HG03565 (cell line): ENCODE measurements around the gene KIAA0232.
"Not testable (repeated sequence)": the region's sequence is repeated elsewhere in the genome, so short reads cannot be mapped to it uniquely, and the experiment has no call there.

Source experiments
- ATAC-seq: cut with Tn5 transposase; IDR thresholded peaks from one replicate; pipeline ENCODE4 v1.9.1; 2021; ENCODE audit warnings: mild to moderate bottlenecking, moderate library complexity; ENCODE audit not compliant: unreplicated experiment

KIAA0232 gene

DNA sequence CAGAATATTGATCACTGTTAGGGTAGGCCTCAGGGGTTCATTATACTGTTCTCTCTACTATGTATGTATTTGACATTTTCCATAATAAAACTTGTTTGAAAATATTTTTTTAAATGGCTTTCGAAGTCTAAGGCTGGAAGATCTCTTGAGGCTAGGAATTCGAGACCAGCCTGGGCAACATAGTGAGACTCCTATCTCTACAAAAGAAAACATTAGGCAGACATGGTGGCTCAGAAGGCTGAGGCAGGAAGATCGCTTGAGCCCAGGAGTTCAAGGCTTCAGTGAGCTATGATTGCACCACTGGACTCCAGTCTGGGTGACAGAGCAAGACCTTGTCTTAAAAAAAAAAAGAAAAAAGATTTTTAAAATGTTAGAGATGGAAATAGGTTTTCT, 111.6 kb downstream of the KIAA0232 start:
- ATAC-seq: no peak

- no peak for ATAC-seq
Observed at GRCh38 chr4:6894528-6895498, 112.3 kb downstream of the KIAA0232 start.

- no peak for ATAC-seq
Observed at GRCh38 chr4:6896035-6896434, 113.5 kb downstream of the KIAA0232 start.

DNA sequence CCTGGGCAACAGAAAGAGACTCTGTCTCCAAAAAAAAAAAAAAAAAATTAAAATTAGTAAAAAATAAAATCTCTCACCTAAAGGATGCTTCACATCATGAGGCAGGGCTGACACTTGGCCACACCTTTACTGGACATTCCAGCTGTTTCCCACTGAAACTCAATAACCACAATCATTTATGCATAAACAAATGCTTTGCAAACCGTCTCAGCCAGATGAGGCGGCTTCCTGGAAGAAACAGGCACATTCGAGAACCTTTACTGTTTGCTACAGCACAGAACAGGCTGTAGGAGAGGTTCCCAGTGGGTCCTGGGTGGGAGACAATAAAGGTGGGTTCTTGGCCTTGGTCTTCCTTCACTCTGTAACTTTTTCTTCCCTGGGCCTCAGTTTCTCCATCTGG, 116.2 kb downstream of the KIAA0232 start:
- ATAC-seq: no peak

GRCh38 chr4:6900181-6900812, 117.8 kb downstream of the KIAA0232 start:
- ATAC-seq: no peak

DNA sequence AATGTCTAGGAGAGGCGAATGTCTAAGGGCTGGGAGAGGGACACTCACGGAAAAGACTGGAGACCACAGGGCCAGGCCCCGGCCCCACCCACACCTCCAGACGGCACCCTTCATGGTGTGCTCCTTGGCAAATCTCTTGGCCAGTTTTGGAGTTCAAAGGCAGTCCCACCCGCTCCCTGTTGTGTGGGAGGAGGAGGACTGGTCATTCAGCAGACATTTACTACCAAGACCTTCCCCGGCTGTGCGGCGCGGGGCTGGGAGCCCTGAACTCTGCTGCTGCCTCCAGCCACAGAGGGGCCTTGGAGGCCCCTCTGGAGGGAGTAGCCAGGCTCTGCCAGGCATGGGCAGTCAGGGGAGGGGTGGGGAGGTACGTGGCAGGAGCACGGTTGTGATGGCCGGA, 118.4 kb downstream of the KIAA0232 start:
- no peak for ATAC-seq

DNA sequence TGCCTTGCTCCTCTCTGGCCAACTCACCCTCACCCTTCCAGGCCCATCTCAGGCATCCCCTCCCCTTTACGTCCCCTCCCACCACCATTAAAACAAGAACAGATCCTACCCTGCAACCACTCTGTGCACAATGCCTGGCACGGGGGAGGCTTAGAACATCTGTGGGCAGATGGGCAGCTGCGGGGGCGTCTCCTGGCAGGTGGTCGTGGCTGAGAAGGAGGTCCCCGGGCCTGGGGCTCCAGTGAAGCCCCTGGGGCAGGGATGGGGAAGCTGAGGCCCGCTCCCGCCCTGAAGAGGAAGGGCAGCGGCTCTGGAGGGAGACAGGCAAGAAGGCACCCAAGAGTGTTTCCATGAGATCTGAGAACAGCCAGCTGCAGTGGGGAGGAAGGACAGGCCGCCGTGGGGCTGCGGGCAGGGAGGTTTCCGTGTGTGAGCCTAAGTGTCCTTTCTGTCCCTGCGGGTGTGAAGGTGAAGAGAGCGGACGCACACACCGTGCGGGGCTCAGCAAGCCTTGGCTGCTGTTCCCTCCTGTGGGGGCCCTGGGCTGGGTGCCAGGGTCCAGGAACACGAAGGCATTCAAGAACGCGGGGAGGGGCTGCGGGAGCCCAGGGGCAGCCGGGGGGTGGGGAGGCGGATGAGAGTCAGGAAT, 119.3 kb downstream of the KIAA0232 start:
- no peak for ATAC-seq

DNA sequence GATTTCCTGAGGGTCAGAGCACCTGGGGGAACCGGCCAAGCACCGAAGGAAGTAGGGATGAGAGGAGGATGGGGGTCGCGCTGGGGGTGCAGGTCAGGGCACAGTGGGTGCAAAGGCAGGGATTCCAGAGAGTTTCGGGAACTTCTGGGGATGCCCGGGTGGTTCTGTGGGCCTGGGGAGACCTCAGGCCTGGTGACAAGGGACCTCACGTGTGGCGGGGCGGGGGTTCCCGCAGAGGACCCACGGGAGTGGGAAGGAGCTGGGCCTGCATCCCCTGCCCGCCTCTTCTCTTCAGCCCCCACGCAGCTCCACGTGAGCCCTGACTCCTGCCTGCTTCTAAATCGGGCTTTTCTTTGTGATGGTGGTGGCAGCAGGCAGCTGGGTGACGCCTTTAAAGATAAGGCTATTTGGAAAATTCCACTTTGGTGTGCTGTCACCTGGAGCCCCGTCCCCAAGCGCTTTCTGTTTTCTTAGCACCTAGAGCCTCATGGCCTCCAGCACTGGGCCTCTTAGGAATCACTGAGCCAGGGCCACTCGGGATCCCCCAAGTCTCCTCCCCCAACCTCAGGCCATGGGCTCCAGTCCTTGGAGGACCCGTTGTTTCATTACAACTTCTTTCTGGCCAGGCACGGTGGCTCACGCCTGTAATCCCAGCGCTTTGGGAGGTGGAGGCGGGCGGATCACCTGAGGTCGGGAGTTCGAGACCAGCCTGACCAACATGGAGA, 120.0 kb downstream of the KIAA0232 start:
- ATAC-seq: no peak

DNA sequence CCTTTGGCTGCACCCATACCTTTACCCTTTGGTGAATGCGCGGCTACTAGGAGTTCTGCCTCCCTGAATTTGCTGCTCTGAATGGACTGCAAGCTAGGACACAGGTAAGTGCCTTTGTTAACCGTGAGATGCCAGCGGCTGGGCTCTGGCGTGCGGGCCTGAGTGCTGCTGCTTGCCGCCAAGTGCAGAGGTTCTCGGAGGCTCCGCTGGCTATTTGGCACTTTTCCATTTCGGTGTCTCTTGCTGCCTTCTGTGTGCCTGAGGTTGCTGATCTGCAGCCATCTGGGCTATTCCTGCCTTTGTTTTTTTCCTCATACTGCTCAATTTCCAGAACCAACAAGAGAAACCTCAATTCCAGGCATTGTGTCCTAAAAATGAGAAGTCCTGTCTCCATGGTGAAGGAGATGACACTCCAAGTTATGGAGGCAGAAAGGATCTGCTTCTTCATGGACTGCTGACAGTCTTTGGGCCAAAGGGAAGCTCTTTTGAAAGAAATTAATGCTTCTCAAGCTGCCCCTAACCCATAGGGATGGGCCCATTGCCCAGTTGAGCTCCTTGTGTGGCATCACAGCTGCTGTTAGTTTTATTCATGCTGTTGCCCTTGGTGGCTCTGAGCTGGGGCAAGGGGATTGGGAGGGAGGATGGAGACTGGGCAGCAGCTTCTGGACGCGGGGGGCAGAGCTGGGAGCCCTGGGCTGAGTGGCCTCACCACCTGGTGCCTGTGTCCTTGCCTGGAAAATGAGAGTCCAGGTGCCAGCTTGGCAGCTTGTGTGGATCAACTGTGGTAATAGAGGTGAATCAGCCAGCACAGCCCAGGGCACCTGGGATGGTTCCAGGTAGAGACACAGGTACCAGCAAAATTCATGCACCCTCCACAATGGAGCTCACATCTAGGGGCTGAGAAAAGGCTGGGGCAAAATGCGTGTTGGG, 123.3 kb downstream of the KIAA0232 start:
- ATAC-seq: no peak

DNA sequence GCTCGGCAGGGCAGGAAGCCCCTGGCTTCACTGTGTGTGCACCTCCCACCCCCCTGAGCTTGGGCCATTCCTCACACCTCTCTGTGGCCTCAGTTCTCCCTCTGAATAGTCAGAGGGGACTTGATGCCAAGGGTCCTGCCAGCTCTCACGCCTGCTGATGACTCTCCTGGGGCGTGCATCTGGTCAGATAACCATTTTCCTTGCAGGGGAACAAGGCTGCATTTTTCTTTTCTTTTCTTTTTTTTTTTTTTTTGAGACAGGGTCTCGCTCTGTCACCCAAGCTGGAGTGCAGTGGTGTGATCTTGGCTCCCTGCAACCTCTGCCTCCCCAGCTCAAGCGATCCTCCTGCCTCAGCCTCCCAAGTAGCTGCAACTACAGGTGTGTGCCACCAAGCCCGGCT, 124.0 kb downstream of the KIAA0232 start:
- ATAC-seq: not testable (repeated sequence)

DNA sequence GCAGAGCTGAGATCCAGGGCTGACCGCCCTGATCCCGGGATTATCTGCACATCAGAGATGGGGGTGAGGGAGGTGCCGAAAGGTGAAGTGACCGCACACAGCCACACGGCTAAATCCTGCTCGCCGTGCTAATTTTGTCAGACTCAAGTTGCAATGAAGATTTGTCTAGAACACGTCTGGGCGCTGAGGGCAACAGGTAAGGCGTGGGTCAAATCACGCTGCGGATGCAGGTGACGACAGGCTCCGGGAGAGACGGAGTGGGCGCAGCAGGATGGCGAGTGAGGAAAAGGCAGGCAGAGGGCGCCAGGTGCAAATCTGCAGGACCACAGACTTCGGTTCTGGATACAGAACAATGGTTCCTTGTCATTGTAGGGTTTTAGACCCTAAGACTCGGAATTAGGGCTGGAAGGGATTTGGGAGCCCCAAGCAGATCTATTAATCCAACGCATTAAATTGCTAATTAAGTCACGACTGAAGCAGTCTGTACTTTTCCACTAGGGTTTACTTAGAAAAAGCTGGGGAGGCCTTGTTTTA, 125.2 kb downstream of the KIAA0232 start:
- no peak for ATAC-seq

- ATAC-seq: no peak
Observed at GRCh38 chr4:6908432-6909112, 126.0 kb downstream of the KIAA0232 start.

GRCh38 chr4:6909113-6909969, 126.8 kb downstream of the KIAA0232 start, which contains the start of gene TBC1D14:
Gene TBC1D14 (plus strand): TSS chr4:6909826. CDS start chr4:6923390, 13,564 bp downstream.
- peak; percentile 73 for ATAC-seq

- peak; percentile 21 for ATAC-seq
Observed at GRCh38 chr4:6909970-6910339, 127.4 kb downstream of the KIAA0232 start.

DNA sequence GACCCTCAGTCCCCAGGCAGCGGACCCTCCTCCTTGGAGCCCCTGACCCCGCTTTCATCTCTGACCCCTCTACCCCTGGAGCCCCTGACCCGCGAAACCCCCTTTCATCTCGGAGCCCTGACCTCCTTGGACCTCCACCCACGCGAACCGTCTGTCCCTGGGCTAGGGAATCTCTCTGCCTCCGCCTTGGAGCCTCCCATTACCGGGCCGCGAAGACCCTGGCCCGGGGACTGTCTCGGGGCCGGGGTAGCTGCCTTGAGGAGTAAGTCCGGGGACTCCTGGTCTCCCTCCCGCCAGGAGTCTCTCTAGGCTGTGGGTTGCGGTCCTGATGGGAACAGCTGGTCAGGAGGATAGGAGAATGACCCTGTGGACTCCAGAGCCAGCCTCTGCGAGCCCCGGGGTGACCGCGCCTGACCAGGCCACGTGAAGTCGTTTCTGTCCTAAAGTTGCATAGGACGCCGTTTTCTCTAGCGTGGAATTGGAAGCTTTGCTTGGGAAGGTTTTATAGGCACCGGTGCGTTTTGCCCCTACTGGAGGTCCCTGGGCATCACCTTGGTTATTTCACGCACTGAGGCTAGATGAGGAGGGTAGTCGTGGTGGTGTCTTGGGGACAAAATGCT, 127.9 kb downstream of the KIAA0232 start:
- ATAC-seq: no peak

- no peak for ATAC-seq
Observed at GRCh38 chr4:6910960-6911874, 128.7 kb downstream of the KIAA0232 start.

- not testable (repeated sequence) for ATAC-seq
Observed at GRCh38 chr4:6911917-6912316, 129.4 kb downstream of the KIAA0232 start.
